GM19372 (cell line): ENCODE data around the gene TMEFF2.

Experiments used
- ATAC-seq: cut with Tn5 transposase; IDR thresholded peaks from one replicate; pipeline ENCODE4 v1.9.1; 2021; ENCODE audit warnings: mild to moderate bottlenecking, low read depth, moderate library complexity; ENCODE audit not compliant: unreplicated experiment

Gene TMEFF2, protein sequence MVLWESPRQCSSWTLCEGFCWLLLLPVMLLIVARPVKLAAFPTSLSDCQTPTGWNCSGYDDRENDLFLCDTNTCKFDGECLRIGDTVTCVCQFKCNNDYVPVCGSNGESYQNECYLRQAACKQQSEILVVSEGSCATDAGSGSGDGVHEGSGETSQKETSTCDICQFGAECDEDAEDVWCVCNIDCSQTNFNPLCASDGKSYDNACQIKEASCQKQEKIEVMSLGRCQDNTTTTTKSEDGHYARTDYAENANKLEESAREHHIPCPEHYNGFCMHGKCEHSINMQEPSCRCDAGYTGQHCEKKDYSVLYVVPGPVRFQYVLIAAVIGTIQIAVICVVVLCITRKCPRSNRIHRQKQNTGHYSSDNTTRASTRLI

GRCh38 chr2:192194866-192195547 is at the start of gene TMEFF2:
TMEFF2 (minus strand) TSS chr2:192194933; CDS start chr2:192194524, 409 bp downstream.
- ATAC-seq: peak; percentile 61

DNA sequence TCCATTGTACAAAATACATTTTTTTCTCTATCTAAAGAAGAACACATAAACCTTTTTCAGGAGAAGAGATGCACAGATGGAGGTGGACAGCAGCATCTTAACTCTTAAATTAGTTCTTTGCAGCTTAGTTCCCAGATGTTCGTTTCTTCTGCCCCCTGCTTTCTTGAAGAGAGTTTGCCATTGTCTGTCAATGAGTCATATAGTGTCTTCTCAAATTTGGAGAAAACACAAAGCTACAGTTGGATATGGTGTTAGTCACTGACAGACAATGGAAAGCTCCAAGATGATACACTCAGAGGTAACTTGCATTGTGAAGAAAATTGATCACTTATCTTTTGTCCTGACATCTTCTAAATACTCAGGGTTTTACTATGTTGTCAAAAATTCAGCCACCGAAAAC is 48.8 kb upstream of the TMEFF2 start:
- ATAC-seq: no peak

DNA sequence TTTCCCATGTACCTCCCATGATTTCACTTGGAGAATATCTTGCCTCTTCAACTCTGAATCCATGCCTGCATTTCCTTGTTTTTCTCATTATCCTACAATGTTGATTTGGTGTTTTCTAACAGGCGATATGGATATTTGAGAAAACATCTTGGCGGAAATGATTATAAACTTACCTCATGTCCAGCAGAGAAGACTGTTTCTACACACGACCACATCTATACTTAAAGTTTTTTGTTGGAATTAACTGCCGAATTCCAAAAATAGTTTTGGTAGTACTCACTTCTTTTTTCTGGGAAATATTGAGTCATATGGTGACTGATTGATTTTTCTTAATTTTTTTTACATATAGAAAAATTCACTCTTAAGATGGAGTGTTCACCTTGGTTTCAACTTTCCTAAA is 41.4 kb upstream of the TMEFF2 start:
- ATAC-seq: no peak

DNA sequence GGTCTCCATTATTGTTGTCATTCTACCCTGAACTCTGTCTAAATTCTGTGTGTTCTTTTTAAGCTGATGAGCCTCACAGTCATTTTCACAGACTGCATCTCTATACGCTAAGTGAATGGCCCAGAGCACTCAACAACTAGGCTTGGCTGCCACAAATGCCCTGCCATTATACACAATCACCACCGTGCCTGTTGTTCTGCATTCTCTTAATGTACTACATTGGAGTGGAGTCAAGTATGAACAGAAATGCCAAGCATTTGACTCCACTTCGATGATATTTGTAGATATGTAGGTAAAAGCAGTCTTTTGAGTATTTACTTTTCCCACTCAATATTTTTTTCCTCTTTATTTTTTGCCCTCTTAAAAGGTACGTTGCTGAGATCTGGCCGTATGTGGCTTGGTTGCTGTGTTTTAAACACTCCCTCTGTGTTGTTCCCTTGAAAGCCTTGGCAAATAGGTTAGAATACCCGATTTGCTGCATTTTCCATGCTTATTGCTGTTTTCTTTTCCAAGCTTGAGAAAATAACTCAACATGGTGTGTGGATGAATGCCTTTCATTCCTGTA is 36.2 kb upstream of the TMEFF2 start:
- no peak for ATAC-seq

DNA sequence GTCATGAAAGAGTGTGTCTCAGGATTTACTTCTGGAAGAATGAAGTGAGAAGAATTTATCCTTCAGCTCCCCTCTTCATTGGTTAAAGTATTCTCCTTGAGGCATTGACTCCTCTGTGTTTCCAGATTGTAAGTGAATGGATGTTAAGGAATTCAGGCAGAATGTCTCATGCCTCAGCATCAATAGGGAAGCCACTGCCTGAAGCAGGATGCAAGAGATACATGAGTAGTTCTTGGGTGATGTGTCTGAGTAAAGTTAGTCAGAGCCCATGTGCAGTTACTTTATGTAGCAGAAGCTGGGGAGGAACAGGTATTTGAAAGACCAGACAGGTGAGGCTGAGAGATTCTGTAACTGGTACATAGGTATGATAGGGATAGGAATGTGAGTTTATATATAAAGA is 34.0 kb upstream of the TMEFF2 start:
- ATAC-seq: no peak

DNA sequence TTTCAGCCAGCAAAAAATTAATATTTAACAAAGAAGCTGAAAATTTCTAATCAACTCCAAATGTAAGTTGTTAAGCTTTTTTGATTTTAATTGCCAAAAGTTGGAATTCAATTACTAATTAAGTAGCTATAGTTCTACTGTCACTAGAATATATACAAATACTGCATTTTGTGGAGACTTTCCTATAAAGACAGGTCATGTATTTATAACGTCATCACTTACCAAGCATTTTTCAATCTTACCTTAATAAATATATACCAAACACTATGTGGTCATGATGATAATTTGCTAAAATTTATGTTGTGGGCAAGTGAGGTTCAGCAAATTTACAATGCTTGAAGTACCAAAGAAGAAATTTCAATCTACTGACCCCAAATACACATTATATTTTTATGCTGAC is 24.2 kb upstream of the TMEFF2 start:
- ATAC-seq: no peak

- no peak for ATAC-seq
Observed at GRCh38 chr2:192218377-192218776, 23.6 kb upstream of the TMEFF2 start.

DNA sequence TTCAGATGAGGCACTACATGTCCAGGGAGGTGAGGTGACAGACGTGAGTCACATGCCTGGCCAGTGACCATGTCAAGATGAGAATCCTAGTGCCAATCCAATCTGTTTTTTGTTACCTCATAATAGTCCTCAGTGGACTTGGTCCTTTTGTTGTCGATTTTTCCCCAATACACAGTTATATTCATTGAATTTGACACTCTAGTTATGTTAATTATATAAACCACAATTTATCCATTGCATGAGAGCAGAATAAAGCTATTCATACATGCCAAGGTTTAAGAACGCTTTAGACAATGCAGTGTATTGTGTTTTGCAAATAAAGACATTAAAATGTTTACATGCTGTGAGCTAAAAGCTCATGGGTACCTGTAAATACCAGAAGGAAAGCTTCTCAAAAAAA is 21.6 kb upstream of the TMEFF2 start:
- ATAC-seq: no peak

DNA sequence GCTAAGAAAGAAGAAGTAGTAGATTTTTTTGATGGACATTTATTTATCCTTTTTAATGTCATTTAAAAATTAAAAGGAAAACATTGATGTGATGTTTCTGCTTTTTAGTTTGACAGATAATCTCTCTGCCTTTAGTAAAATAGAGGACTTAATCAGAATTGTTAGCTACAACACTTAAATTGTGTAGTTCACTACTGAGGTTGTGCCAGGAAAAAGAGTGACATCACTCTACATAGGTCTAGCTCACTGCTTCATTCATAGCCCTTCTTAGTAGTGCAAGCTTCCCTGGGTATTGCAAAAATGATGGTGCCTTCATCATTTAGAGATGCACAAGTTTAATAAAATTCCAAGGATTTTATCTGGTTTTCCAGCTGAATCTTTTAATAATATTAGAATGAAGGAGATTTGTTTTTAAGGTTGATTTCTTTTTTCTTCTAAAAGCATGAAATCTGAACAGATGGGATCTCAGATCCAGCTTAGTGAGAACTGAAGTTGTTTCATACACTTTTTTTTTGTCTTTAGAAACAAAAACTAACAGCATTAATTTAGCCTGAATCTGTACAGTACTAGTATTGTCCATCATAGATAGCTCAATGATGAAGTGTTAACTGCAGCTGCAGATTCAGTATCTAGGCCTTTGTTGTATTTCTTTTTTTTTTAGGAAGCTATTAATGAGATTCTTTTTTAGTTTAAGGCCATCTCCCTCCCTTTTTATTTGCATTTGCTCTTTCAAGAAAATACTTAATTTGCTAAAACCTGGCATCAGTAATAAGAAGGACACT is 20.6 kb upstream of the TMEFF2 start:
- ATAC-seq: no peak

GRCh38 chr2:192208848-192209247 is 14.1 kb upstream of the TMEFF2 start:
- no peak for ATAC-seq

GRCh38 chr2:192206399-192206798 is 11.7 kb upstream of the TMEFF2 start:
- ATAC-seq: no peak

- ATAC-seq: no peak
Observed at GRCh38 chr2:192203876-192204275, 9.1 kb upstream of the TMEFF2 start.

- ATAC-seq: no peak
Observed at GRCh38 chr2:192202373-192202772, 7.6 kb upstream of the TMEFF2 start.

DNA sequence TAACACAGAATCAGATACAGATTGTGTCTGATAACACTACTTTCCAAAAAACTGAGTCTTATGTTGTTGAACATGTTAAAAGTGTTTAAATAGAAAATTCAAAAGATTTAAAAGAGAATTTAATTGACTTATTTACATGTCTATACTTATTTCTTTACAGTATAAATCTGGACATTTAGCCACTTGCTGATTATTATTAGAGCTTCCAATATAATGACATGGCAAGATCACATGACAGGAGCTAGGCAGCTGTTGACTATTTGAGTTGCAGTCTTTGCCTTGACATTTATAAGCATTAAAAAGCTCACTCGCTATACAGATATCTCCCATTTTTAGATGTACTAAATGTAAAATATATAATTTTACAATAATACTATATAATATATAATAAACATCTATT is 6.4 kb upstream of the TMEFF2 start:
- no peak for ATAC-seq

DNA sequence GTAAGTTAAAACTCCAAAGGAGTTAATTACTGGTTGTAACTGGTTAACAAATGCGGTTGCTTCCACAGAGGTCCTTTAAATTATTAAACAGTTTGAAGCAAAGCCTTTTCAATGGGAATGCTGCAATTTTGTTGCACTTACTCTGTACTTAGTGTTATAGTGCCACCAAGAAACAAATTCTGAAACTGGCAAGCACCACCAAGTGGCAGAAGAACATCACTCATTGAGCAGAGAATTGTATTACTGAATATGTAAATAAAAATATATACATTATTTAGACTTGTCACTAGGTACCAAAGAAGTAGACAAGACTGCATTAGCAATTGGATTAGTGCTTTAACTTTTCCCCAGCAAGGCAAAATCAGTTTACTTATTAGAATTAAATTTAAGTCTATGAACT is 2.6 kb upstream of the TMEFF2 start:
- no peak for ATAC-seq

DNA sequence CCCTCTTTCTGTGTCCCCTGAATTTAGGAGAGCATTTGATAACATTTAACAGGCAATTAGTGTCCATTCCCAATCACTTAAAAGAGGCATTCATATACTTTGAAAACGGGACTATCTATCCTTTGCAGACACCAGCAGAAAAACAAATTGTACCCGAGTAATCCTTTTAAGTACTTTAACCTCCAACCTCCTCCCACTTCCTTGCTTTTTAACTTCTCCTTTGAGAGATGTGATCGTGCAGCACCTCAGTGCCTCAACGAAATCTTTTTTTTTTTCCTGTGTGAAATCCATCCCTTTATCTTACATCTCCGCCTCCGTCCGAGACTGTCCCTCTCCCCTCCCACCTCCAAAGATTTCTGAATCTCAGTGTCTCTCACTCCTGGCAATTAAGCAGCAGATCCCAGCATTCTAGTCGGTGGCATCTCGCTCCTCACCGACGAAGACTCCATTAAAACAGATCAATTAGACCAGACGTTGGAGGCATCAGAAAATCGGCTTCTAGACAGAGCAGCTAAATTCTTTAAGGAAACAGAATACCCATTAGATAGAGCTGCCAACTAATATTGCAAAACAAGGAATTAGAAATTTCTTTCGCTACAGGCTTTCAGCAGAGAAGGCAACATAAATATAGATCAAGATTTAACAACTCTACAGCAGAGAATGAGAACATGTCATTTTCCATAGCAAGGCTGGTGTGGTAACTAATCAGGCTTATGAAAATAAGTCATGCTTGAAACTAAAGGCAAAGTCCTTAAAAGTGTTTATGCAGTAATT is 1.9 kb upstream of the TMEFF2 start:
- no peak for ATAC-seq

GRCh38 chr2:192195548-192196418 is 1.1 kb upstream of the TMEFF2 start:
- peak; percentile 20 for ATAC-seq

GRCh38 chr2:192194265-192194865 is 368 bp downstream of the TMEFF2 start:
- ATAC-seq: peak; percentile 16

DNA sequence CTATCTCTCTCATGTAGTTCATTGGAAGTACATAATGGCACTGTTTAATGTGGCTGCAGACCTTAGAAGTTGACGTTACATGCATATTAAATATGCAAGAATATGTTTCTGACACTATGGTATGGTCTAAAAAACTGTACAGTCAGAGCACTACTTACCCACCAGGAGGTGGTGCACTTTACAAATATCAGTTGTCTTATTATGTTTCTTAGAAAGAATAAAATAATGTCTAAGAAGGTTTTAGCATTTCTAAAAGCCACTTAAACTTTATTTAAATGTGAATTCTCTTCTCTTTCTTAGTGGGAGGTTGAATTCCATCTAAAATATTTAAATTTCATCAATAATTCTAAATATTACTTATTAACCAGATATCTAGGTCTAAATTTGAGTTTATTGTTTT is 4.3 kb downstream of the TMEFF2 start:
- ATAC-seq: no peak
